Hepatocyte (in vitro differentiated cells): Measurements from ENCODE around the gene PACRG.

ENCODE experiments used
- EZH2 ChIP-seq: fragments of 200-600 bp; sonication (generic); IDR thresholded peaks from 2 replicates; pipeline ENCODE4 v1.6.1; 2016; ENCODE audit warnings: antibody characterized with exemption, mild to moderate bottlenecking, borderline replicate concordance
- EZH2phosphoT487 ChIP-seq: fragments of 200-600 bp; sonication (generic); IDR thresholded peaks from one replicate; pipeline ENCODE4 v1.6.1; 2018; ENCODE audit warnings: antibody characterized with exemption, mild to moderate bottlenecking, low read depth, moderate library complexity; ENCODE audit not compliant: unreplicated experiment, severe bottlenecking
- TF ChIP-seq, protein P1 (sequence below): fragments of 200-600 bp; sonication (generic); IDR thresholded peaks from 2 replicates; pipeline ENCODE4 v1.5.1; 2016; ENCODE audit warnings: antibody characterized with exemption, mild to moderate bottlenecking; ENCODE audit not compliant: poor library complexity

GRCh38 chr6:163348789-163349680 is 621.3 kb downstream of the PACRG start:
- TF ChIP-seq, protein P1, sequence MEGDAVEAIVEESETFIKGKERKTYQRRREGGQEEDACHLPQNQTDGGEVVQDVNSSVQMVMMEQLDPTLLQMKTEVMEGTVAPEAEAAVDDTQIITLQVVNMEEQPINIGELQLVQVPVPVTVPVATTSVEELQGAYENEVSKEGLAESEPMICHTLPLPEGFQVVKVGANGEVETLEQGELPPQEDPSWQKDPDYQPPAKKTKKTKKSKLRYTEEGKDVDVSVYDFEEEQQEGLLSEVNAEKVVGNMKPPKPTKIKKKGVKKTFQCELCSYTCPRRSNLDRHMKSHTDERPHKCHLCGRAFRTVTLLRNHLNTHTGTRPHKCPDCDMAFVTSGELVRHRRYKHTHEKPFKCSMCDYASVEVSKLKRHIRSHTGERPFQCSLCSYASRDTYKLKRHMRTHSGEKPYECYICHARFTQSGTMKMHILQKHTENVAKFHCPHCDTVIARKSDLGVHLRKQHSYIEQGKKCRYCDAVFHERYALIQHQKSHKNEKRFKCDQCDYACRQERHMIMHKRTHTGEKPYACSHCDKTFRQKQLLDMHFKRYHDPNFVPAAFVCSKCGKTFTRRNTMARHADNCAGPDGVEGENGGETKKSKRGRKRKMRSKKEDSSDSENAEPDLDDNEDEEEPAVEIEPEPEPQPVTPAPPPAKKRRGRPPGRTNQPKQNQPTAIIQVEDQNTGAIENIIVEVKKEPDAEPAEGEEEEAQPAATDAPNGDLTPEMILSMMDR: no peak
- TF ChIP-seq EZH2 (no peak), EZH2phosphoT487 (no peak)
